ENCODE data around the gene MYO3B. TPM values are rescaled to one million over a fixed set of nuclear protein-coding genes. Genes with fewer than 3 reads are reported as not detected.
"Not testable (repeated sequence)": the region's sequence is repeated elsewhere in the genome, so short reads cannot be mapped to it uniquely, and the experiment has no call there.

Gene MYO3B
- total and polyA plus RNA-seq, 2 donors (not counting 1 experiment from before 2014, with no cell fraction given) = not detected

DNA sequence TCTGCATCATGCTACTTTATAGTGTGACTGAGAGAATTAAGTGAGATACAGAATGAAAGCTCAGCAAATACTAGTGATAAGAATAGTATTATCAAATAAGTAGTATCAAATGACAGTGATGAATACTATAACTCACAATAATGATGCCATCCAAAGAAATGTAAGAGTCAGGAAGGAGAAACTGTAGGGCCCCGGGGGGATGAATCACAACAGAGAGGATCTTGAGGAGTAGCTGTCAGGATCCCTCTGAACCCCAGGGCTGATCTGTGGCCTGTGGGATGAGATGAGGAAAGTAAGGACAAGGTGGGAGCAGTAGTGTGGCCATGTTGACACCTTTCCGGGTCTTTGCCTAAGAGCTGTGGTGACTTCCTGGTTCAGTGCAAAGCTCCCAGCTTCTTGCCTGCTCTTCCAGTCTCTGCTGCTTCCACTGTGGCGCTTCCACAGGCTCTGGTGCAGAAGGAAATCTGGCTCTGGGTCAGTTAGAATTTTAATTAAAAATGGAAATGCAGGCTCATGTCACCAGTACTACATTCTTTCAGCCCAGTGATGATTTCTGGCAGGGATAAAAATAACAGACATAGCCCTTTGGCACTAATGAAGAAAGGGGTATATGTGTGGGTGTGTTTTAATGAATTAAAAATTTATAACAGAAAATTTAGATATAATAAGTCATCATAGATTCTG lies 166.9 kb downstream of the MYO3B start:
- Mint-ChIP-seq H3K4me1 (no peaks in the 10 kb centered on the region), H3K27me3 (peaks cover 4% of the 10 kb centered on the region), H3K9me3 (ENCODE audit: insufficient read depth) (no peaks in the 10 kb centered on the region), H3K27ac (no peak overlapping the region), H3K4me3 (no peak overlapping the region)
- intact Hi-C loops (cut with micrococcal nuclease) = no loop called here
- ATAC-seq (ENCODE audit: low read depth) (no peak), DNase-seq (no peak)
- no peak overlapping the region for H3K4me3 ChIP-seq (ENCODE audit: control extremely low read depth in 1 of 5, extremely low read depth in 1 of 5, insufficient read depth in 1 of 5, low read depth in 2 of 5, low read length in 4 of 5)
- H3K4me2 ChIP-seq (replicated peaks; ENCODE audit: low read depth, low read length, poor library complexity, severe bottlenecking) = no peak overlapping the region
- CTCF ChIA-PET = no interaction called here
- H3K9me3 ChIP-seq (ENCODE audit: control extremely low read depth in 1 of 3, control insufficient read depth in 2 of 3, insufficient read depth in 1 of 3, low read length in 2 of 3) = no peaks in the 10 kb centered on the region
- H4K20me1 ChIP-seq (ENCODE audit: control insufficient read depth, insufficient read depth, low read length, poor library complexity, severe bottlenecking) = no peaks in the 10 kb centered on the region
- no peak overlapping the region for H2AFZ ChIP-seq (ENCODE audit: insufficient read depth, low read depth, low read length, poor library complexity, severe bottlenecking)
- no peak overlapping the region for H3K9ac ChIP-seq (ENCODE audit: low read length)
- POLR2A ChIA-PET = no interaction called here
- no peaks in the 10 kb centered on the region for H3K36me3 ChIP-seq (replicated peaks in 1 of 2; ENCODE audit: control extremely low read depth in 1 of 2, control insufficient read depth in 1 of 2, extremely low read depth in 1 of 2, insufficient read depth in 2 of 2, low read length in 1 of 2)
- H3K27me3 ChIP-seq (replicated peaks in 1 of 4; ENCODE audit: control extremely low read depth in 1 of 4, control insufficient read depth in 3 of 4, insufficient read depth in 4 of 4, low read length in 3 of 4) = peaks cover 0 to 3% (median 0%) of the 10 kb centered on the region in 4 experiments
- no peaks in the 10 kb centered on the region for H3K79me2 ChIP-seq (ENCODE audit: control insufficient read depth, insufficient read depth, low read length)
- TF ChIP-seq EZH2 (IDR thresholded peaks at IDR 0.05; ENCODE audit: borderline replicate concordance, insufficient read depth, low read depth, low read length, poor library complexity, severe bottlenecking) = no peak
- TF ChIP-seq CTCF (IDR thresholded peaks at IDR 0.05) = no peak
- H3K27ac ChIP-seq (ENCODE audit: low read length in 2 of 2) = no peak overlapping the region
- 100% methylated on average over 2 of the region's 3 CpGs for WGBS (ENCODE audit: insufficient coverage)
- no peaks in the 10 kb centered on the region for H3K4me1 ChIP-seq (ENCODE audit: control insufficient read depth in 2 of 2, insufficient read depth in 2 of 2, low read length in 2 of 2)

- Mint-ChIP-seq H3K4me1 (no peaks in the 10 kb centered on the region), H3K27ac (no peak overlapping the region), H3K9me3 (ENCODE audit: insufficient read depth) (no peaks in the 10 kb centered on the region), H3K4me3 (no peak overlapping the region), H3K27me3 (no peaks in the 10 kb centered on the region)
- ChIA-PET CTCF (no interaction called here), POLR2A (no interaction called here)
- no CpG with 5 or more reads among the region's 2 CpGs for WGBS (ENCODE audit: insufficient coverage)
- intact Hi-C loops (cut with micrococcal nuclease) = no loop called here
- Histone ChIP-seq H3K4me3 (ENCODE audit: control extremely low read depth in 1 of 5, extremely low read depth in 1 of 5, insufficient read depth in 1 of 5, low read depth in 2 of 5, low read length in 4 of 5) (no peak overlapping the region), H3K27ac (ENCODE audit: low read length in 2 of 2) (no peak overlapping the region), H4K20me1 (ENCODE audit: control insufficient read depth, insufficient read depth, low read length, poor library complexity, severe bottlenecking) (no peaks in the 10 kb centered on the region), H3K4me2 (replicated peaks; ENCODE audit: low read depth, low read length, poor library complexity, severe bottlenecking) (no peak overlapping the region), H3K27me3 (replicated peaks in 1 of 4; ENCODE audit: control extremely low read depth in 1 of 4, control insufficient read depth in 3 of 4, insufficient read depth in 4 of 4, low read length in 3 of 4) (peaks cover 0 to 3% (median 0%) of the 10 kb centered on the region in 4 experiments), H2AFZ (ENCODE audit: insufficient read depth, low read depth, low read length, poor library complexity, severe bottlenecking) (no peak overlapping the region), H3K9ac (ENCODE audit: low read length) (no peak overlapping the region), H3K36me3 (replicated peaks in 1 of 2; ENCODE audit: control extremely low read depth in 1 of 2, control insufficient read depth in 1 of 2, extremely low read depth in 1 of 2, insufficient read depth in 2 of 2, low read length in 1 of 2) (no peaks in the 10 kb centered on the region), H3K79me2 (ENCODE audit: control insufficient read depth, insufficient read depth, low read length) (no peaks in the 10 kb centered on the region), H3K4me1 (ENCODE audit: control insufficient read depth in 2 of 2, insufficient read depth in 2 of 2, low read length in 2 of 2) (no peaks in the 10 kb centered on the region), H3K9me3 (ENCODE audit: control extremely low read depth in 1 of 3, control insufficient read depth in 2 of 3, insufficient read depth in 1 of 3, low read length in 2 of 3) (no peaks in the 10 kb centered on the region)
- ATAC-seq (ENCODE audit: low read depth) = no peak
- DNase-seq = no peak
- TF ChIP-seq CTCF (IDR thresholded peaks at IDR 0.05) = no peak
- TF ChIP-seq EZH2 (IDR thresholded peaks at IDR 0.05; ENCODE audit: borderline replicate concordance, insufficient read depth, low read depth, low read length, poor library complexity, severe bottlenecking) = no peak
These were observed 167.7 kb downstream of the MYO3B start for GRCh38 chr2:170345607-170346006.

DNA sequence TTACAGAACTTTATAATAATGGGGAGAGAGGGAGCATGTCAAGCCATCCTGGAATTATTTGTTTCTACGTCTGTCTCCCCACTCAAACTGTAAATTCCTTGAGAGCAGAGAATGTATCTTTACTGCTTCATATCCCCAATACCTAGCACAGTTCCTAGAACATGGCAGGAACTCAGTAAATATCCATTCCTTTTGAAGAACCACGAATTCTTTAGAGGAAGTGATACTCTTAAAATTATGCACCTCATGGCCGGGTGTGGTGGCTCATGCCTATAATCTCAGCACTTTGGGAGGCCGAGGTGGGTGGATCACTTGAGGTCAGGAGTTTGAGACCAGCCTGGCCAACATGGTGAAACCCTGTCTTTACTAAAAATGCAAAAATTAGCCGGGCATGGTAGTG lies 171.3 kb downstream of the MYO3B start:
- H3K79me2 ChIP-seq (ENCODE audit: control insufficient read depth, insufficient read depth, low read length); H2AFZ ChIP-seq (ENCODE audit: insufficient read depth, low read depth, low read length, poor library complexity, severe bottlenecking); POLR2A ChIA-PET; H3K4me3 ChIP-seq (ENCODE audit: control extremely low read depth in 1 of 5, extremely low read depth in 1 of 5, insufficient read depth in 1 of 5, low read depth in 2 of 5, low read length in 4 of 5); CTCF ChIA-PET; H3K9me3 ChIP-seq (ENCODE audit: control extremely low read depth in 1 of 3, control insufficient read depth in 2 of 3, insufficient read depth in 1 of 3, low read length in 2 of 3); ATAC-seq (ENCODE audit: low read depth); H3K27ac ChIP-seq (ENCODE audit: low read length in 2 of 2); H3K4me1 ChIP-seq (ENCODE audit: control insufficient read depth in 2 of 2, insufficient read depth in 2 of 2, low read length in 2 of 2); H3K4me2 ChIP-seq (replicated peaks; ENCODE audit: low read depth, low read length, poor library complexity, severe bottlenecking); intact Hi-C loops (cut with micrococcal nuclease); H3K9ac ChIP-seq (ENCODE audit: low read length); H3K4me1 Mint-ChIP-seq; DNase-seq; H3K27me3 Mint-ChIP-seq; H4K20me1 ChIP-seq (ENCODE audit: control insufficient read depth, insufficient read depth, low read length, poor library complexity, severe bottlenecking); H3K4me3 Mint-ChIP-seq; H3K27me3 ChIP-seq (replicated peaks in 1 of 4; ENCODE audit: control extremely low read depth in 1 of 4, control insufficient read depth in 3 of 4, insufficient read depth in 4 of 4, low read length in 3 of 4); H3K36me3 ChIP-seq (replicated peaks in 1 of 2; ENCODE audit: control extremely low read depth in 1 of 2, control insufficient read depth in 1 of 2, extremely low read depth in 1 of 2, insufficient read depth in 2 of 2, low read length in 1 of 2); H3K27ac Mint-ChIP-seq; H3K9me3 Mint-ChIP-seq (ENCODE audit: insufficient read depth): not testable (repeated sequence)
- 50% methylated on average over 1 of the region's 5 CpGs for WGBS (ENCODE audit: insufficient coverage)

Data from B cell (primary cell).